ENCODE data around the gene ZSWIM8.

GRCh38 chr10:73773152-73773879 is 12.1 kb upstream of the ZSWIM8 start:
- no peak for TF ChIP-seq POLR2A (IDR thresholded peaks at IDR 0.05; ENCODE audit: low read depth, low read length)
- TF ChIP-seq POLR2AphosphoS5 (IDR thresholded peaks at IDR 0.05; ENCODE audit: low read depth, low read length) = no peak
- no peak for TF ChIP-seq POU2F2 (IDR thresholded peaks at IDR 0.05; ENCODE audit: low read depth, low read length)

Data from GM12891 (cell line).